Left lung (tissue), 10 donors: ENCODE results near the gene CRTC1. TPM values are rescaled to one million over a fixed set of nuclear protein-coding genes. Genes with fewer than 3 reads are reported as not detected.
"Not testable (repeated sequence)": the region's sequence is repeated elsewhere in the genome, so short reads cannot be mapped to it uniquely, and the experiment has no call there.

Experiments
- ATAC-seq: fragments of 200-7000 bp; cut with Tn5 transposase; one replicate; pipeline ENCODE4 v1.9.1; 2020; ENCODE audit warnings: moderate library complexity
- DNase-seq, 4 donors: peaks; one replicate each; pipeline ENCODE4 v3.0.0-alpha.2; 2013 to 2020
- H3K27ac ChIP-seq, 2 donors: fragments of 200-600 bp; sonication (generic) in 1 of 2; one replicate each; pipeline versions ENCODE4 v1.5.0 to v1.8.0; 2020 to 2021
- H3K27me3 ChIP-seq, 2 donors: fragments of 200-600 bp; sonication (generic) in 1 of 2; one replicate each; pipeline versions ENCODE4 v1.5.0 to v1.8.0; 2020 to 2021
- H3K36me3 ChIP-seq, 2 donors: fragments of 200-600 bp; sonication (generic) in 1 of 2; one replicate each; pipeline versions ENCODE4 v1.5.0 to v1.8.0; 2020 to 2021
- H3K4me1 ChIP-seq, 2 donors: fragments of 200-600 bp; one replicate each; pipeline ENCODE4 v1.8.0; 2021
- H3K4me3 ChIP-seq, 2 donors: fragments of 200-600 bp; sonication (generic) in 1 of 2; one replicate each; pipeline versions ENCODE4 v1.5.0 to v1.8.0; 2020 to 2021; ENCODE audit warnings: mild to moderate bottlenecking in 1 of 2
- H3K9me3 ChIP-seq, 2 donors: fragments of 200-600 bp; sonication (generic) in 1 of 2; one replicate each; pipeline versions ENCODE4 v1.5.0 to v1.8.0; 2020 to 2021
- CTCF ChIP-seq, 2 donors: fragments of 200-600 bp; sonication (generic) in 1 of 2; IDR thresholded peaks; one replicate each; pipeline versions ENCODE4 v1.5.0 to v1.8.0; 2021; ENCODE audit warnings: antibody characterized with exemption in 2 of 2
- intact Hi-C, 2 donors: fragments of 100-400 bp; cut with DNase I; formaldehyde crosslinking; loops; one replicate each; pipeline versions ENCODE4 v1.11.2 to v1.14.2; 2022
- polyA plus RNA-seq, 6 donors: library from polyadenylated mRNA; unstranded; fragments of 120-200 nt; gene quantifications; one replicate each; pipeline ENCODE4 v1.2.1, GENCODE V29; 2013; ENCODE audit not compliant: insufficient read length in 6 of 6
- total RNA-seq, 2 donors: library from RNA; stranded (reverse); fragmentation: NEBNext Ultra II Directional; extraction: Animal tissue kit (Norgen Biotek cat#: 25700); gene quantifications; one replicate each; pipeline ENCODE4 v1.2.1, GENCODE V29; 2021
- donor health status: DM: no; HTN: yes; CAD: no.
- donor health status: DM: no; HTN: no; CAD: no.

The CRTC1 gene
- total and polyA plus RNA-seq, 8 donors: 11.3 to 23.9 (median 14.6) TPM

DNA sequence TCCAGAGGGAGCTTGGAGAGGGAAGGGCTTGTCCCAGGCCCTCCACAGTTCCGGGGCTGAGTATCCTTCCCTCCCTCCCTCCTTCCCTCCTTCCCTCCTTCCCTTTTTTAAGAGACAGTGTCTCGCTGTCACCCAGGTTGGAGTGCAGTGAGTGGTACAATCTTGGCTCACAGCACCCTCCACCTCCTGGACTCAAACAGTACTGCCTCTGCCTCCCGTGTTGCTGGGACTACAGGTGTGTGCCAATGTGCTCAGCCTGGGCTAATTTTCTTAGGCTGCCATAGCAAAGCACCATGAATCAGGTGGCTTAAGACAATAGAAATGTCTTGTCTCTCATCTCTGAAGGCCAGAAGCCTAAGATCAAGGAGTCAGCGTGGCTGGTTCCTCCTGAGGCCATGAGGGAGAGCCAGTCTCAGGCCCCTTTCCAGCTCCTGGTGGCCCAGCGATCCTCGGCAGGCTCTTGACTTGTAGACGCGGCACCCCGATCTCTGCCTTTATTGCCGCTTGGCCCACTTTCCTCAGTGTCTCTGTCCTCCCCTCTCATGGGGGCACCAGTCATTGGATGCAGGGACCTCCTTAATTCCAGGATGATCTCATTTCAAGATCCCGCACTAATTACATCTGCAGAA is 47.5 kb downstream of the CRTC1 start:
- H3K36me3 ChIP-seq: no peaks in the 10 kb centered on the region
- no peak for TF ChIP-seq CTCF (IDR thresholded peaks at IDR 0.05)
- no peak for ATAC-seq
- H3K27me3 ChIP-seq: no peaks in the 10 kb centered on the region
- no peak overlapping the region for H3K27ac ChIP-seq
- H3K4me3 ChIP-seq: no peak overlapping the region
- H3K9me3 ChIP-seq: no peaks in the 10 kb centered on the region
- no peaks in the 10 kb centered on the region for H3K4me1 ChIP-seq
- intact Hi-C loops: no loop called here
- DNase-seq: no peak

DNA sequence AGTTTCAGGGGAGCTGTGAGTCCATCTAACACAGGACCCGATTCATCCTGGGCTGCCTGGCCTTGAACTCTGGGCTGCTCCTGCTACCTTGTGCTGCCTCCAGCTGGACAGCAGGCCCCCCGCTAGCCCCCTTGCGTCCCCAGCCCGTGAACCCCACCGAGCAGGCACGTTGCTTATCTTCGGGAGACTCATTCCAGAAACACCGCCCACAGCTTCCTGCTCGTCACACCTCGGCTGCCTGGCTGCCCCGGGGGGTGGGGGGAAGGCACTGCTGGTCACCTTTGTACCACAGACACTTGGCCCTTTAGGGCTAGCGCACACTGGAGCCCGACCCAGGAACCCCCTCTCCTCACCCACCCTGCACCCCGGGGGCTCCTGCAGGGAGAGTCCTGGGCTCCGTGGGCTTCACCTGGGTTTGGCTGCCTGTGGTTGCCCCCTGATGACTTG is 48.1 kb downstream of the CRTC1 start:
- DNase-seq: no peak
- no peak for TF ChIP-seq CTCF (IDR thresholded peaks at IDR 0.05)
- no peaks in the 10 kb centered on the region for H3K9me3 ChIP-seq
- no peaks in the 10 kb centered on the region for H3K36me3 ChIP-seq
- no peak overlapping the region for H3K27ac ChIP-seq
- no peaks in the 10 kb centered on the region for H3K4me1 ChIP-seq
- H3K4me3 ChIP-seq: no peak overlapping the region
- H3K27me3 ChIP-seq: no peaks in the 10 kb centered on the region
- intact Hi-C loops: no loop called here
- no peak for ATAC-seq

DNA sequence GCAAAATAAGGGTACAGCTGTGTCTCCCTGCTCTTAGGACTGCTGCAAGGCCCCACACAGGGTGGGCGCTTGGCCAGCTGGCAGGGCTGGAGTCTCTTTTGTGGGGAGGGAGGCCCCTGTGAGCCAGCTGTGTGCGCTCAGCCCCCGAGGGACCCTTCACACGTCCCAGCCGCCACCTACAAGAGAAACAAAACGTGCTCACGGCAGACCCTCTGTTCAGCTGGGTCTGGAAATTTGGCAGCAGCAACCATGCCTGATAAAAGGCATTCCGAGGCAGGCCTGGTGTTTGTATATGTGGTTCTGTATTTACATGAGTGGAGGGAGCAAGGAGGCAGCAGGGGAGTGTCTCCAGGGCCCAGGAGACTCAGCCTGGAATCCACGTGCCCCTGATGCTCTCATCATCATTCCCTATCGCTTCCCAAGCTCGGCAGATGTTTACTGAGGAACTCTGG is 49.7 kb downstream of the CRTC1 start:
- H3K27me3 ChIP-seq: no peaks in the 10 kb centered on the region
- no peaks in the 10 kb centered on the region for H3K36me3 ChIP-seq
- no peaks in the 10 kb centered on the region for H3K9me3 ChIP-seq
- DNase-seq (peak in 2 of 4 donors; percentile 76 to 86), ATAC-seq (no peak)
- intact Hi-C loops: no loop called here
- no peak overlapping the region for H3K4me3 ChIP-seq
- H3K27ac ChIP-seq: no peak overlapping the region
- TF ChIP-seq CTCF (IDR thresholded peaks at IDR 0.05): no peak
- no peaks in the 10 kb centered on the region for H3K4me1 ChIP-seq

DNA sequence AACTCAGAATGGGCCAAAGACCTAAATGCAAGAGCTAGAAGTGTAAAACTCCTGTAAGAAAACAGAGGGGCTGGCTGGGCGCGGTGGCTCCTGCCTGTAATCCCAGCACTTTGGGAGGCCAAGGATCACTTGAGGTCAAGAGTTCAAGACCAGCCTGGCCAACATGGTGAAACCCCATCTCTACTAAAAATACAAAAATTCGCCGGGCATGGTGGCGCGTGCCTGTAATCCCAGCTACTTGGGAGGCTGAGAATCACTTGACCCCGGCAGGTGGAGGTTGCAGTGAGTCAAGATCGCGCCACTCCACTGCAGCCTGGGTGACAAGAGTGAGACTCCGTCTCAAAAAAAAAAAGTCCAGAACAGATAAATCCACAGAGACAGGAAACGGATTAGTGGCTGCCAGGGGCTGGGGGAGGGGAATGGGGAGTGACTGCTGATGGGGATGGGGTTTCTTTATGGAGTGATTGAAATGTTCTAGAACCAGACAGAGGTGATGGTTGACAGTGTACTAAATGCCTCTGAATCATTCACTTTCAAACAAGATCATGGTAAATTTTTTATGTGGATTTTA is 50.4 kb downstream of the CRTC1 start:
- H3K27me3 ChIP-seq, H3K4me3 ChIP-seq, H3K4me1 ChIP-seq, intact Hi-C loops, H3K36me3 ChIP-seq, DNase-seq, H3K27ac ChIP-seq, H3K9me3 ChIP-seq, ATAC-seq: not testable (repeated sequence)

DNA sequence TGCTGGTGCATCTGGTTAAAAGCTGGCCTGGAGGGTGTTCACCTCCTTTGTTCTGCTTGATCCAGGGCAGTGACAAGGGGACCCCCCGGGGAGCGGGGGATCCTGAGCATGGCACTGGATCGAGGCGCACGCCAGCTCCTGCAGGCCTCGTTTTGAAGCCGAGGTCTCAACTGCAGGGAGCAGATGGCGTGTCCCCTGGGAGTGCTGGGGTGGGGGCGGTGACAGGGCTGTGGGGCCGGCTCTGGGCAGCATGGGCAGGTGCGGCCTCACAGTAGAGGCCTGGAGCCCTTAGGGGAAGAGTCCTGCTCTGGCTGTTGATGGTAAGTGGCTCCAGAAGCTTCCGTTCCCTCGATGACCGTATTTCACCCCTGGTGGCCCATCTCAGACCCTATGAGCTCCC is 51.8 kb downstream of the CRTC1 start:
- Histone ChIP-seq H3K36me3 (no peaks in the 10 kb centered on the region), H3K9me3 (no peaks in the 10 kb centered on the region), H3K4me1 (no peaks in the 10 kb centered on the region), H3K27me3 (no peaks in the 10 kb centered on the region), H3K27ac (no peak overlapping the region), H3K4me3 (no peak overlapping the region)
- intact Hi-C loops: no loop called here
- ATAC-seq (no peak), DNase-seq (no peak)
- TF ChIP-seq CTCF (IDR thresholded peaks at IDR 0.05): no peak

- no peaks in the 10 kb centered on the region for H3K9me3 ChIP-seq
- no peaks in the 10 kb centered on the region for H3K36me3 ChIP-seq
- DNase-seq: no peak
- no peaks in the 10 kb centered on the region for H3K27me3 ChIP-seq
- no peak for TF ChIP-seq CTCF (IDR thresholded peaks at IDR 0.05)
- intact Hi-C loops: no loop called here
- no peak overlapping the region for H3K4me3 ChIP-seq
- no peak overlapping the region for H3K27ac ChIP-seq
- no peak for ATAC-seq
- peaks cover 1% of the 10 kb centered on the region in 2 donors for H3K4me1 ChIP-seq
Observed at GRCh38 chr19:18735752-18736151, 52.3 kb downstream of the CRTC1 start.
